ELR (cell line): ENCODE data around the gene TMEM255B.

ENCODE experiments used
- DNase-seq: peaks from one replicate; pipeline ENCODE4 v3.0.0-alpha.2; 2015; ENCODE audit warnings: low read depth

Gene TMEM255B

GRCh38 chr13:113834496-113835200 is 75.6 kb downstream of the TMEM255B start:
- DNase-seq: no peak

DNA sequence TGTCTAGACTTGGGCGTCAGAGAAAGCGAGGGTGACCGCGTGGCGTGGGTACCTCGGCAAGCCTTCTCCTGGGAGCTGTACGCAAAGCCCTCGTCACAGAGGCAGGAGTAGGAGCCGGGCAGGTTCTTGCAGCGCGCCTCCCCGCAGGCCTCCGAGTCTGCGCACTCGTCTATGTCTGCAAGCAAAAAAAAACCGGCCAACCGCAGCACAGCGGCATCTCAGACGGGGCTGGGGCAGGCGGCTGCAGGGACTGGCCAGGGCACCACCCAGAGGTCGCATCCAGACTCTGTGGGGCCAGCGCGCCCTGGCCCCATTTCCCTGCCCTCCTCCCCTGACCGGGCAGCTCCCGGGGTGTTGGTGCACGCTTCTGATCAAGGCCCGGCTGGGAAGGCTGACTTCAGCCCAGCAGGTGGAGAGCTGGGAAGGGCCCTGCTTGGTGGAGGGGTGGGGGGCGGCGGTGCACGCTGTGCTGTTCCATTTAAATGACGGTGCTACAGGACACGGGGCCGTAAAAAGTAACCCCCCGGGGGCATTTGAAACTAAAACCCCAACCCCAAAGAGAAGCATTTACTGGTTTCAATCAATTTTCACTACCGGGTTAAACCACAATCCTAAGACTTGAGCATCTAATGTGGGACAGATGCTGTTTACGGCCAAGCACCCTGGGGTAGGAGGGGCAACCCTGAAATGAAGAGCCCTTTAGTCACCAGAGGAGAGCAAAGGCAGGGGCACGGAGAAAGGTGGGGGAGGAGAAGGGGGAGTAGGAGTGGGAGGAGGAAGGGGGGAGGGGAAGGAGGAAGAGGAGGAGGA is 76.6 kb downstream of the TMEM255B start:
- DNase-seq: peak; percentile 64

- DNase-seq: peak; percentile 63
Measured at GRCh38 chr13:113836768-113837559, 77.9 kb downstream of the TMEM255B start.

DNA sequence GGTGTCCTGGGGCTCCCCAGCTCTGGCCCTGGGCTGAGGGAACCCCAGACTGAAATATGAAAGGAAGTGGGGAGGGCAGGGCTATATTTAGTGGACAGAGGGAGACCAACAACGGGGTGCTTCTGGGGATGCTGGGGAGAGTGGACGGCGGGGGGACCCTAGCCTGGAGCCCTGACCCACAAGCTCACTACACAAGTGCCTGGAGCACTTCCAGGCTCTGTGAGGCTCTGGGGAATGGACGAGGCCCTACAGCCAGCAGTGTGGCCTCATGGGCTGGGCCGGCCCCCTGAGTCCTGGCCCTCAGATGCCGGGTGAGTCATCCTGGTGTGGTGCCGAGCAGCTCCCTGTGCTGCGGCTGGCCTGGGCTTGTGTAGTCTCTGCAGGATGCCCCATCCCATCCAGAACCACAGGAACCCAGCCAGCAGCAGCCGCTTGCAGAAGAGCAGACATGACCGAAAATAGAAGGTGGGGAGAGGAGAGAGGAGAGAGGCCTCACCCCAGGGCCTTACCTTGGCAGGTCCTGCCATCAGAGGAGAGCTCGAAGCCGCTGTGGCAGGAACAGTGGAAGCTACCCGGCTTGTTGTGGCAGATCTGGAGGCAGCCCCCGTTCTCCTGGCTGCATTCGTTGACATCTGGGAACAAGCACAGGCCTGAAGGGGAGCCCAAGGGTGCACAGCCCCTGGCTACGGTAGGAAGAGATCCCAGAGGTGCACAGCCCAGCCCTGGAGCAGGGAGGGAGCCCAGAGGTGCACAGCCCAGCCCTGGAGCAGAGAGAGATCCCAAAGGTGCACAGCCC is 78.7 kb downstream of the TMEM255B start:
- peak; percentile 99 for DNase-seq

DNA sequence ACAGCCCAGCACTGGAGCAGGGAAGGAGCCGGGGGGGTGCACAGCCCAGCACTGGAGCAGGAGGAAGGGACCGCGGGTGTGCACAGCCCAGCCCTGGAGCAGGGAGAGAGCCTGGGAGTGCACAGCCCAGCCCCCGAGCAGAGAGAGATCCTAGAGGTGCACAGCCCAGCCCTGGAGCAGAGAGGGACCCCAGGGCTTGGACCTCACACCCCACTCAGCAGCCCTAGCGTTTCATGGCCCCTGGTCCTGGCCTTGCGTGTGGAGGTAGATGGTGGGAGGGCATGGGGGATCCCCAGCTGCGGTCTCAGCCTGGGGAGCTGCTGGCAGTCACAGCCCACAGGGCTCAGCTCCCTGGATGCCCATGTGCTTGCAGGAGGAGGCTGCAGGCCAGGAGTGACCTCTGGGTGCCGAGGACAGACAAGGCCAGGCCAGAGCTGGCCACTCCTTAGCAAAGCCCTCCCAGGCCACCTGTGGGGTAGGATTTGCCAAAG is 79.7 kb downstream of the TMEM255B start:
- DNase-seq: no peak

- DNase-seq: no peak
Measured at GRCh38 chr13:113839536-113840204, 80.6 kb downstream of the TMEM255B start.

GRCh38 chr13:113840541-113841352 is 81.7 kb downstream of the TMEM255B start:
- DNase-seq: no peak

- DNase-seq: no peak
Measured at GRCh38 chr13:113841353-113841650, 82.3 kb downstream of the TMEM255B start.

DNA sequence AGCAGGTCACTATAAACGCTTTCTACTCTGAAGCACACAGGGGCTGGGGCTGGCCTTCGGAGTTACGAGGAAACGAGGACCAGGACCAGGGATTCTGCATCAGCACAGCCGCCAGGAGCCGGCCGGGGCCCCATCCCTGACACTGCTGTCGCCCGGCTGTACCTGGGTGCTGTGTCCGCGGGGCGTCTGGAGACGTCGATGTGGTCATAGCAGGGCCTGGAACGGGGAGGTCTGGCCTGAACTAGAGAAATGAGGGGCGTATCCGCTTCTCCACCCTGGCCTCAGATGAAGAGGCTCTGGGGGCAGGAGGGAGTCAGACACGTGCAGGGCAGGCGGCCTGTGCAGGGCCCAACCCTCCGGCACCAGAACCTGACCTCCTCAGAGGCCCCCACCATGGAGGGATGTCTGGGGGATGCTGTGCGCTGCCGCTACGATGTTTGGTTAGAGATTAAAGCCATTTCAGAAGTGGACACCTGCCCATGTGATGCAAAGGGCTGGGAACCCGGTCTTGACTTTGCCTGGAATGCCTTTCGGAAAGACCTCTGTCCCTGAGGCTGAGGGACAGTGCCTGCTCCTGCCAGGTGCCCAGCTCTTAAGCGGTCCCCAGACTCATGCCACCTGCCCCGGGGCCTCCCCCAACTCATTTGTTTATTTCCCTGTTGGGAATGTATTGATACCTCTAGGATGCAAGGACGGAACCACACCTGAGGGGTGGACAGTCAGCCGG is 83.5 kb downstream of the TMEM255B start:
- DNase-seq: no peak

DNA sequence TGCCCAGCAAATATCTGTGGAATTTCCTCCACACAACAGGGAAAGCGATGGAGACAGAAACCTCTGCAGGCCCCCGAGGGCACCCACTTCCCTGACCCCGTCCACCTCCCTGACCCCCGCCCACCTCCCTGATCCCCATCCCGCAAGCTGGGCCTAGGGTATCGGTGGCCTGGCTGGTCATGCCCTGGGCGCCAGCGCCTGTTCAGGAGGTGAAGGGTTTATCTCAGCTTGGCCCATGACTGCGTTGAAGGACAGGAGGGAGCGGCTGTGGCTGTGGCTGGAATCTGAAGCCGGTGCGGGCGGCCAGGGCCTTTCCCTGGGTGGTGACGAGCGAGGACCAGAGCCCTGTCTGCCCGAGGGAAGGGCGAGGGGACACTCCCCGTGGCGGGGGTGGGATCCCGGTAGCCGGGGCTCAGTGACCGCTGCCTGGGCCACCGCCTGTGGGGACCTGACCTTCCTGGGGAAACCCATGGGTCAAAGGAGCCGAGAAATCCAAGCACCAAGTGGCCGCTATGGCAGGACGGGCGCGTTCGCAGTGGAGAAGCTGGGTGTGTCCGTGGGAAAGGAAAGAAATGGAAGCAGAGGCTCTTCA is 84.1 kb downstream of the TMEM255B start:
- no peak for DNase-seq

DNA sequence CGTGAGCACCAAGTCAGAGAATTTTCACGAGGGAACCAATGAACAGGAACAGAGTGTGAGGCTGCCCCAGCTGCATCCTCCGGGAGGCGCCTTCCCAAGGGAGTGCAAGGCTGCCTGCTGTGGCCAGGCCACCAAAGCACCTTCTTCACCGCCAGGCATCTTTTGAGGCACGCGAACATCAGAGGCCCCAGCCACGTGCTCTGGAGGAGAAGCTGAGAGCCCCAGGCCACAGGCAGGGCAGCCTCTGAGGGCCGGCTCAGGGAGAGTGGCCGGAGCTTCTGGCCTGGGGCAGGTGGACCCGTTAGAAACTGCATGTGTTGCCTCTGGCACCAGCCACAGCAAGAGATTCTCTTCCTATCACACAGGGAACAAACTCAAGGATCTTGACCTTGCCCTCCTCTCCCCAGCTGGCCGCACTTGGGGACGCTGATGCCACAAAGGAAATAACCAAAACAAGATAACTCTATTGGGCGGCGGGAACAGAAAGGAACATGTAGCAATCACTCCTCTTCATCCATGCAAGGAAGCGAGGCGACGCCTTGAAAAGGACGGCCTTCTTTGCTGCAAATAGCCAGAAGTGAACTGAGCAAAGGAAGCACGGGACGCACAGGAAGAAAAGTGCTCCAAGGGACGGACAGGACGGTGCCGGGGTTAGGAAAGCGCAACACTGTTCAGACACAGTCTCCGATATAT is 85.0 kb downstream of the TMEM255B start:
- DNase-seq: no peak

DNA sequence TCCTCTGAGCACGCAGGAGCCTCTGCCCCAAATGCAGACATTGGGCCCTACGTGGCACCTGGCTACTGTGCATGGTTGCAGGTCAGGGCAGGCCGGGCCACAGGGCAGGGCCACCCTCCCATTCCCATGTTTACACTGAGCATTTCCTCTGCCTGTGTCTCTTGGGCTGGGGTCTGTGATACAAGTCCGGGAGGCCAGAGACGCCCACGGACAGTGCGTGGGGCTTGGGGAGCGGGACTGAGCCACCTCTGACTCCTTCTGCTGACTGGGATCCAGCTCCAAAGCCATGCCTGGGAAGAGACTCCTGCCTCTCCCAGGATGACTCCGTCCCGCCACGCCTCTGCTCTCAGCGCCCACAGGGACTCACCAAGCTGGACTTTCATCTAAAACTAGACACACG is 86.0 kb downstream of the TMEM255B start:
- no peak for DNase-seq

DNA sequence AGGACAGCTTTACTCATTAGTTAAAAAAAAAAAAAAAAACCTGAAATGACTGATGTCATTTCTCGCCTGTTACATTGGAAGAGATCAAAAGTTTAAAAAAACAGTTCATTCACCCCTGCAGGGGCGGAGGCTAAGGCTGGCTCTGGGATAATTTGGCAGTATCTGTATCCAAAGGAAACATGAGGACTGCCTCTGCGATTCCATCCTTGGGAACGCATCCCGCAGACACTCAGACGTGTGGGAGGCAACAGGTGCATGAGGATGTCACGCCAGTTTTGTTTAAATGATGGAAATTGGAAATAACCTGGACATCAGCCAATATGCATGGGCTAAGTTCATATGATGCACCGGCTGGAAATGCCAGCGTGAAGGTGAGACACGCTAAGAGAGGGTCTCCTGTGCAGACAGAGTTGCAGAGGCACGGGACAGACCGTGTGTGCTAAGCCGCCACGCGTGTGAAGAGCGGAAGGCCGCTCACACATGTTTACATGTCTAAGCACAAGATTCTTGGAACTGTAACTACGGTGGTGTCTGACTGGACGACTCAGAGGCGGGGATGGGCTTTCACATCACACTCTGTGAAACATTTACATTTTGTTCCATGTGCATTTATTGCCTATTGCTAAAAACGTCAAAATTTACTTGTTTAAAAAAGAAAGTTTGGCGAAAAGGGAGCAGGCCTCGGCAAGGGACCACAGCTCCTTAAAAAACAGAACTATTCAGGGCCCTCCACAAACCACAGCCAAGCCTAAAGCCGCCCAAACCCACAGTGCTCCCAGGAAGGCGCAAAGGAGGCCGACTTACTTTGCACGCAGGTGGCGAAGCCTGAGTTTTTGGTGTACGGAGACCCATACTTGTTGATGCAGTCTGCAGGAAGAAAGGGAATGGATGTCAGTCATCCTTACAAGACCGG is 87.0 kb downstream of the TMEM255B start:
- DNase-seq: no peak

- no peak for DNase-seq
Measured at GRCh38 chr13:113846636-113847318, 87.8 kb downstream of the TMEM255B start.

- DNase-seq: no peak
Measured at GRCh38 chr13:113848020-113848419, 89.0 kb downstream of the TMEM255B start.

DNA sequence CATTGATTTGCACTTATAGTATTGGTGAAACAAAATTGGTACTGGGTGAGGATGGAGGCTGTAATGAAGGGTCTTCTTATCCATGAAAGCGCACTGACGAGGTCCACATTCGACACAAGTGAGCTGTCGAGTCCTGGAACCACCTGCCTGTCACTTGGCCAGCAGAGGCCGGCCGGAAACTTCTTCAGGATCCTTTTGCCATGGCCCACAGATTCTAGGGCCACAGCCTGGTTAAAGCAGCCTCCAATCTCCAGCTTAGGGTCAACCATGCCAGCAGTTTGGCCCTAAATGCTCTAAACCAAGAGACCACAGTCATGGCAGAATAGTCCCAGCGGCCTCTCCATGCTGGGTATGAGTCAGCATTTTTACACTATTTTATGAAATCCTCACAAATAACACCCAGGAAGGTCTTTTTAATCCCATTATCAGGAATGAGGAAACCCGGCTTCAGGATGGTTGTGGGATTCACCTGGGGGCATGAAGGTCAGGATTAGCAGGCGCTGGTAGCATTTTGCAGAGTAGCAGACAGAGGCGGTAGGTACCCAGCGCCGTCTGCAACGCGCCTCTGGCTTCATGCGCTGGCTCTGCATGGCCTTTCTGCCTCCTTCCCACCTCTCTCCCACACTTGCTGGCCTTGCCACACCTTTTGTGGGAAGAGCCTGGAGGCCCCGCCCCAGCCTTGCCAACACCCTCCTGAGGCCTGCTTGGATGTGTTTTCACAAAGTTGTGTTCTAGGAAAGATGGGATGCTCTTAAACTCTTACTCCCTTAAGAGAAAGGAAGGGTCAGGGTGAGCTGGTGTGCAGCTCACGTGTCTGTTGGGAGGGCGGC is 89.6 kb downstream of the TMEM255B start:
- no peak for DNase-seq
